ENCODE data around the gene HES1. TPM values are rescaled to one million over a fixed set of nuclear protein-coding genes. Genes with fewer than 3 reads are reported as not detected.
"Not testable (repeated sequence)": the region's sequence is repeated elsewhere in the genome, so short reads cannot be mapped to it uniquely, and the experiment has no call there.

The HES1 gene
- total and polyA plus RNA-seq, 2 donors, result 22.6 to 71.2 TPM

DNA sequence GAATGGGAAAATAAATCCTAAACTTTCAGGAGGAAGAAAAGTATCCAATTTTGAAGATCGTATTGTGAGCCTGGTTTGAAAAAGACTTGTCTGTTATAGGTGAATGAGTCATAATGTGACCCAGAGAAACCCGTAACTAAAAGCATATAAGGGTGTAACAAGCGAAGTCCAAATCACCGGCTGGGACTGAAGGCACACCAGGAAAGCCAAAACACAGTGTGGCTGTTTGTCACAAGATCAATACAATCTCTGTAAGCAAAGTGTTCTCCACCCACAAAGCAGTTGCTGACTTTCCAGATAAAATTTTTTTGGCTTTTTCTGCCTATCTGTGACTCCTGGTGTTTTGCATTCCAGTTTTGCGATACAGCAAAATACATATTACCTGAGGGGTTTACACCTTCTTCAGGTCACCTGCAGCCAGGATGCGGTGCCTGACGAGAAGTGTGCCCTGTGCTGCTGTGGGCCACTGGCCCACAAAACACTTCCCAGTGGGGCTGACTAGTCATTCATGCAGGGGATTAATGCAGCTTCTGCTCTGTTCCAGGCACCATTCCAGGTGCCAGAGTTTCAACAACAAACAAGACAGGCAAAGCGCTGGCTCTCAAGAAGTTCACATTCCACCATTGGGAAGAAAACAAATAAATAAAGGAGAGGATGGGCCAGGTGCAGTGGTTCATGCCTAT lies 14.4 kb downstream of the HES1 start:
- no peaks in the 10 kb centered on the region for H3K4me1 ChIP-seq (ENCODE audit: insufficient read depth)
- H3K27ac ChIP-seq (ENCODE audit: low read depth), result no peak overlapping the region
- 83% methylated on average over 8 of the region's 8 CpGs for WGBS
- no peak overlapping the region for H3K4me3 ChIP-seq (ENCODE audit: low read depth, low read length)
- H3K36me3 ChIP-seq (ENCODE audit: insufficient read depth), result no peaks in the 10 kb centered on the region
- no peak for DNase-seq (ENCODE audit: extremely low spot score)

DNA sequence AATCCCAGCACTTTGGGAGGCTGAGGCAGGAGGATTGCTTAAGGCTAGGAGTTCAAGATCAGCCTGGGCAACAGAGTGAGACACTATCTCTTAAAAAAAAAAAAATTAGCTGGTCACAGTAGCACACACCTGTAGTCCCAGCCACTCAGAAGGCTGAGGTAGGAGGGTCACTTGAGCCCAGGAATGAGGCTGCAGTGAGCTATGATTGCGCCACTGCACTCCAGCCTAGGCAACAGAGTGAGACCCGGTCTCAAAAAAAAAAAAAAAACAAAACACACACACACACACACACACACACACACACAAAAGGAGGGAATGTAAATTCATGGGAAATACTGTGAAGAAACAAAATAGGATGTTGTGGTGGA lies 15.0 kb downstream of the HES1 start:
- DNase-seq (ENCODE audit: extremely low spot score); H3K4me3 ChIP-seq (ENCODE audit: low read depth, low read length); H3K36me3 ChIP-seq (ENCODE audit: insufficient read depth); H3K27ac ChIP-seq (ENCODE audit: low read depth); H3K4me1 ChIP-seq (ENCODE audit: insufficient read depth): not testable (repeated sequence)
- 89% methylated on average over 2 of the region's 2 CpGs for WGBS

DNA sequence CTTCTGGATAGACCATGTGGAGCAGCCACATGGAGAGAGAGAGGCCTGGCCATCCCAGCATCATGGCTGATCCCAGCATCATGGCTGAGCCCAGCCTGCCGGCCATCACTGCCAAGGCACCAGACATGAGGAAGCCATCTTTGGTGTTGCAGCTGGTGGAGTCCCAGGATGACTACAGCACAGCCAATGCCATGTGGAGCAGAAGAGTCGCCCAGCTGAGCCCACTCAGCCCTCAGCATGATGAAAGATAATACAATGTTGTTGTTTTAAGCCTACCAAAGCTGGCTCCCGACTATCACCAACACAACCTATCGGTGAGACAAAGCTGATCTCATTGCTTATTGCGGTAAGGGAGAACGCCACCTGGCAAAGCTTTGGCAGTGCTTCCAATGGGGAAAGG lies 18.4 kb downstream of the HES1 start:
- DNase-seq (ENCODE audit: extremely low spot score), result no peak
- Histone ChIP-seq H3K36me3 (ENCODE audit: insufficient read depth) (no peaks in the 10 kb centered on the region), H3K27ac (ENCODE audit: low read depth) (no peak overlapping the region), H3K4me3 (ENCODE audit: low read depth, low read length) (no peak overlapping the region), H3K4me1 (ENCODE audit: insufficient read depth) (no peaks in the 10 kb centered on the region)
- WGBS, result 97% methylated on average over 6 of the region's 6 CpGs

DNA sequence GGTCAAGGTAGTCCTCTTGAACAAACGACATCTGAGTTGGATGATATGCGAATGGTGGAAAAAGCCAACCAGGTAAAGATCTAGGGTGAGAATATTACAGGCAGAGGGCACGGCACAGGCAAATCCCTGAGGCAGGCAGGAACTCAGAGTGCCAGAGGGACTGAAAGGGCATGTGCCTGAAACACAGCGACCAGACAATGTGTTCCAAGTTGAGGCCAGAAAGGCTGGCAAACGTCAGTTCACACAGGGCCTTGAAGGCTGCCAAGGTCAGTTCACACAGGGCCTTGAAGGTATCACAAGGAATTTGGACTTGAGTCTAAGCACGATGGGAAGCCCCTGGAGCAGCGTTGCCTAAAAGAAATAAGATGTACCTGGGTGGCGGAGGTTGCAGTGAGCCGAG lies 20.1 kb downstream of the HES1 start:
- no peaks in the 10 kb centered on the region for H3K36me3 ChIP-seq (ENCODE audit: insufficient read depth)
- H3K4me3 ChIP-seq (ENCODE audit: low read depth, low read length), result no peak overlapping the region
- DNase-seq (ENCODE audit: extremely low spot score), result no peak
- 86% methylated on average over 9 of the region's 9 CpGs for WGBS
- no peak overlapping the region for H3K27ac ChIP-seq (ENCODE audit: low read depth)
- H3K4me1 ChIP-seq (ENCODE audit: insufficient read depth), result no peaks in the 10 kb centered on the region

DNA sequence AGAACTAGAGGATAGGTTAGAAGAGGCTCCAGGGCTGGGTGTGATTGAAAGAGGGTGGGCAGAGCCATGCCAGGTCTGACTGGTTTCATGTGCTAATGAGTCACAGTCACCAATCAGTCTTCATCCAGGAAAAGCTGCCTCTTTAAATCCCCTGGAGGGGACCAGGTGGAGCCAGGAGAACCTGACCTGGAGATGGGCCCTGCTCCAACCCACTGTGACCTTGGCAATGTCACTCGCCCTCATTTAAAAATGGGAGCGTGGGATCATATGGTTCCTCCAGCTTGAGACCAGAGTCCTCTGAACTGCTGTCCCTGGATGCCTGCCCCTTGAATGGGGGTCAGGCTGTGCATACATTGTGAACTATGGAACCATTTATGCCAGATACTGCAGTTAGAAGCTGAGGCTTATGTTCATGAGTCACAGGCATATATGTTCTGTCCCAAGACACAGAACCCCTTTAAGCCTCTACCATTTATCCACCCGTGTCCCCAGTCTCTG lies 23.0 kb downstream of the HES1 start:
- H3K4me3 ChIP-seq (ENCODE audit: low read depth, low read length), result no peak overlapping the region
- DNase-seq (ENCODE audit: extremely low spot score), result no peak
- H3K27ac ChIP-seq (ENCODE audit: low read depth), result peak overlapping the region; percentile 28
- WGBS, result 90% methylated on average over 3 of the region's 3 CpGs
- H3K36me3 ChIP-seq (ENCODE audit: insufficient read depth), result no peaks in the 10 kb centered on the region
- H3K4me1 ChIP-seq (ENCODE audit: insufficient read depth), result no peaks in the 10 kb centered on the region

DNA sequence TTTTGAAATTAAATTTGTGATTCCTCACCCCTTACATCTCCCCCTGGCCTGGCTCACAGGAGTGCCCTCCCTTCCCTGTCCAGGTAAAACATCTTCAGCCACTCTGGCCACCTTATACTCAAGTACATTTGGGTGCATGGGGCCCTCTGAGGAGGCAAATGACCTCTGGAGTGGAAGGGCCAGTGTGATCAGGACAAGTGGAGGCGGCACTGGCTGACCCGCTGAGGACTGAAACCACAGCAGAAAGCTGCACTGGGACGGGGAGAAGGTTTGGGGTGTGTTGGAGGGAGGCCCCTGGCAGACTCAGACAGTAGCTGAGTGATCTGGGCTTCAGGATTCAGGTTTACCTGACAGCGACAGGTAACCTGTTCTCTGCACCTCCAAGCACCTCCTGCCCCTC lies 24.2 kb downstream of the HES1 start:
- Histone ChIP-seq H3K36me3 (ENCODE audit: insufficient read depth) (no peaks in the 10 kb centered on the region), H3K4me1 (ENCODE audit: insufficient read depth) (no peaks in the 10 kb centered on the region), H3K4me3 (ENCODE audit: low read depth, low read length) (no peak overlapping the region), H3K27ac (ENCODE audit: low read depth) (peak overlapping the region; percentile 33)
- no peak for DNase-seq (ENCODE audit: extremely low spot score)
- 93% methylated on average over 4 of the region's 4 CpGs for WGBS

DNA sequence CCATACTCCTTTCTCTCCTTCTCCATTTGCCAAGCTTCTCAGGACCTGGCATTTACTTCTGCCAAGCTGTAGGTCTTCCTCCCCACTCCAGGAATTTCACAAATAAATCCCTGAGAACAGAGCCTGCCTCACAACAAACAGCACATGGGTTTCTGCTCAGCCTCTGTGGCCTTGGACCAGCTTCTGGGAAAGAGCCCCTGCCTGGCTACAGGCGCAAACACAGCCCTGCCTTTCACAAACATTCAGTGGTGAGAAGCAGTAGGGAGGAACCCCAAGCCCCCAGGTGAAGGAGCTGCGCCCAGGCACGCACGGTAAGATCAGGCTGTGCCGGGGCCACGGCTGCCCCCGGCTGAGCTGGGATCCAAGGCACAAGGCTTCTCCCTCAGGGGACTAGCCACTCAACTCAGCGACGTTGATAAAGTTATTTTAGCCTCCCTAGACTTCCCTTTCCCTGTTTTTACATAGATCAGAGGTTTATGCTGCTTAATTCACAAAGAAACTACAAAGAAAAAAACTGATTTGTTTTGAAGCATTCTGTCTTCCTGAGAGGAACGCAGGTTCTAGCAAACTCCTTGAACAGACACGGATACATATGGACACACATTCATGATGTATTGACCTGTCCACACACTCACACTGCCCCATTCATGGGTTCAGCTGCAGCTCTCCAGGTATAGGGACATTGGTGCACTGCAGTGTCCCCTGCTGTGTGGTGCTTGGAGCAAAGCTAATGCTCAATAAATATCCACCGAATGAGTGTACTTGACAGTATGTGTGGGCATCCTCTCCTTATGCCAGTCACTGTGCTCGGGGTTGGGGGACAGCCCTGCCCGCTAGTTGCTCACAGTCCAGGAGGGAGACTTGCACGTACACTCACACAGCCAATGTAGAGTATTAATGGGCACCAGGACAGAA lies 25.4 kb downstream of the HES1 start:
- no peak overlapping the region for H3K4me3 ChIP-seq (ENCODE audit: low read depth, low read length)
- no peak for DNase-seq (ENCODE audit: extremely low spot score)
- WGBS, result 69% methylated on average over 15 of the region's 15 CpGs
- H3K4me1 ChIP-seq (ENCODE audit: insufficient read depth), result no peaks in the 10 kb centered on the region
- peak overlapping the region; percentile 33 for H3K27ac ChIP-seq (ENCODE audit: low read depth)
- no peaks in the 10 kb centered on the region for H3K36me3 ChIP-seq (ENCODE audit: insufficient read depth)

DNA sequence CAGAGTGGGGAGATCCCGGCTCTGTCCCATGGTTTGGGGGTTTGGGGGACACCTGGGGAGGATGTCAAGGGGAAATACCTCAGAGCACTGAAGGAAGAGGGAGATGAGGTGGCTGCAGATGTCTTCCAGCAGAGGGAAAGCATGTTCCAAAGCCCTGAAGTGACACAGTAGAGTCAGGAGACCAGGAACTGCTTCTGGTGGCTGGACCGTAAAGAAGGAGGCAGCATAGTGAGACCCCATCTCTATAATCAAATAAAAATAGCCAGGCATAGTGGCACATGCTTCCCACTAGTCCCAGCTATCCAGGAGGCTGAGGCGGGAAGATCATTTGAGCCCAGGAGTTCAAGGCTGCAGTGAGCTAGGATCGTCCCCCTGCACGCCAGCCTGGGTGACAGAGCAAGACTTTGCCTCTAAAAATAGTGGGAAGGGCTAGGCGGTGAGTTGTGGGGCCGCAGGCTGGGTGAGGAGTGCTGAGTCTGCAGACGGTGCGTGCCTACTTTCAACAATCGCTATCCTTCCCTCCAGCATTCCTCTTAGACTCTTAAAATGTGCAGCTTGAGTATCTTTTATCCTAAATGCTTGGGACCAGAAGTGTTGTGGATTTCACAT lies 26.2 kb downstream of the HES1 start:
- 74% methylated on average over 10 of the region's 10 CpGs for WGBS
- H3K36me3 ChIP-seq (ENCODE audit: insufficient read depth), result no peaks in the 10 kb centered on the region
- no peaks in the 10 kb centered on the region for H3K4me1 ChIP-seq (ENCODE audit: insufficient read depth)
- no peak overlapping the region for H3K4me3 ChIP-seq (ENCODE audit: low read depth, low read length)
- no peak for DNase-seq (ENCODE audit: extremely low spot score)
- H3K27ac ChIP-seq (ENCODE audit: low read depth), result no peak overlapping the region

DNA sequence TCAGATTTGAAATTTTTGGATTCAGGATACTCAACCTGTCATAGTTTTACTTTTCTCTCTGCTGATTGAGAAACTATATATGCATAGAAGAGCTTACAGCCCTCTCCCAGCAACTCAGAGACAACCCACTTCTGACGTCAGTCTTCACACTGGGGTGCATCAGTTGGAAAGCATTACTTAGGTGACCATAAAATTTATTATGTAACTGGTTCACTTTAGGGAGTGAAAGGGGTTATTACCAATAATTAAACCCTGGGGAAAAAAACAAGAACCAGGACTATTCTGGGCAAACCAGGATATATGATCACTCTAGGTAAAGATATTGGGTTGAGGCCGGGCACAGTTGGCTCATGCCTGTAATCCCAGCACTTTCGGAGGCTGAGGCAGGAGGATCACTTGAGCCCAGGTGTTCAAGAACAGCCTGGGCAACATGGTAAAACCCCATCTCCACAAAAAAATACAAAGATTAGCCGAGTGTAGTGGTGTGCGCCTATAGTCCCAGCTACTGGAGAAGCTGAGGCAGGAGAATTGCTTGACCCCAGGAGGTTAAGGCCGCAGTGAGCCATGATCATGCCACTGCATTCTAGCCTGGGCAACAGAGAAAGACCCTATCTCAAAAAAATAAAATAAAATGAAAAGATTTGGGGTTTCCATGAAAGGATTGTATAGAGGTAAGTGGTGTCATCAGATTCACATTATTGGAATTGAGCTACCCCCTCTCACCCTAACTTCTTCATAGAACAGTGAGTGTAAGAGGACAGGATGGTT lies 27.1 kb downstream of the HES1 start:
- 96% methylated on average over 6 of the region's 6 CpGs for WGBS
- H3K27ac ChIP-seq (ENCODE audit: low read depth), result no peak overlapping the region
- H3K4me1 ChIP-seq (ENCODE audit: insufficient read depth), result no peaks in the 10 kb centered on the region
- no peaks in the 10 kb centered on the region for H3K36me3 ChIP-seq (ENCODE audit: insufficient read depth)
- DNase-seq (ENCODE audit: extremely low spot score), result no peak
- H3K4me3 ChIP-seq (ENCODE audit: low read depth, low read length), result no peak overlapping the region

DNA sequence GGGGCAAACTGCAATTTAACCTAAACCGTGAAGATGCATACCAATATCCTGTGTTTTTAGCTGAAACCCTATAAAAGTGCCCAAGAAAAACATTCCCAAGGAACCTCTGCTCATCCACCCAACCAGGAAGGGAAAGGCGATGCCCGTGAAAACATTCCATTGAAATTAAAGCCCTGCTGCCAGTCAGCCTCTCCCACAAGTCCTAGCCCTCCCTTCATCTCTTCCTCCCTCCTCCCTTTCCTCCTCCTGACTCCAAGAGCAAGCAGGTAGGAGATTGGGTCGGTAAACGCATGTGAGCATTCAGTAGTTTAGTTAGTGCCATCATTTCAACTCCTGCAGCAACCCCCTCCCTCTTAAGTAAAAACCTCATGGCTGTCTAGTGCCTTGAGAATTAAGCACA lies 27.7 kb downstream of the HES1 start:
- H3K36me3 ChIP-seq (ENCODE audit: insufficient read depth), result no peaks in the 10 kb centered on the region
- no peaks in the 10 kb centered on the region for H3K4me1 ChIP-seq (ENCODE audit: insufficient read depth)
- no peak overlapping the region for H3K4me3 ChIP-seq (ENCODE audit: low read depth, low read length)
- H3K27ac ChIP-seq (ENCODE audit: low read depth), result no peak overlapping the region
- 70% methylated on average over 5 of the region's 5 CpGs for WGBS
- DNase-seq (ENCODE audit: extremely low spot score), result no peak

DNA sequence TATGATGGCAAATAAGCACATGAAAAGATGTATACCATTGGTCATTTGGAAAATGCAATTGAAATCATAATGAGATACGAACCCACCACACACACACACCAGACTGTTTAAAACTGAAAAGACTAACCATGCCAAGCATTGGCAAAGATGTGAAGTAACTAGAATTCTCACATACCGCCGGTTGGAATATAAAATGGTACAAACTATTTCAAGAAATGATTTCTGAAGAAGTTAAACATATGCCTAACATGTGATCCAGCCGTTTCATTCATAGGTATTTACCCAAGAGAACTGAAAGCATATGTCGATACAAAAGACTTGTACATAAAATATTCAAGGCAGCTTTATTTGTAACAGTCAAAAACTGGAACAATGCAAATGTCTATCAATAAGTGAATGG lies 28.9 kb downstream of the HES1 start:
- DNase-seq (ENCODE audit: extremely low spot score), result no peak
- Histone ChIP-seq H3K4me3 (ENCODE audit: low read depth, low read length) (no peak overlapping the region), H3K4me1 (ENCODE audit: insufficient read depth) (no peaks in the 10 kb centered on the region), H3K27ac (ENCODE audit: low read depth) (no peak overlapping the region), H3K36me3 (ENCODE audit: insufficient read depth) (no peaks in the 10 kb centered on the region)
- 92% methylated on average over 5 of the region's 5 CpGs for WGBS

DNA sequence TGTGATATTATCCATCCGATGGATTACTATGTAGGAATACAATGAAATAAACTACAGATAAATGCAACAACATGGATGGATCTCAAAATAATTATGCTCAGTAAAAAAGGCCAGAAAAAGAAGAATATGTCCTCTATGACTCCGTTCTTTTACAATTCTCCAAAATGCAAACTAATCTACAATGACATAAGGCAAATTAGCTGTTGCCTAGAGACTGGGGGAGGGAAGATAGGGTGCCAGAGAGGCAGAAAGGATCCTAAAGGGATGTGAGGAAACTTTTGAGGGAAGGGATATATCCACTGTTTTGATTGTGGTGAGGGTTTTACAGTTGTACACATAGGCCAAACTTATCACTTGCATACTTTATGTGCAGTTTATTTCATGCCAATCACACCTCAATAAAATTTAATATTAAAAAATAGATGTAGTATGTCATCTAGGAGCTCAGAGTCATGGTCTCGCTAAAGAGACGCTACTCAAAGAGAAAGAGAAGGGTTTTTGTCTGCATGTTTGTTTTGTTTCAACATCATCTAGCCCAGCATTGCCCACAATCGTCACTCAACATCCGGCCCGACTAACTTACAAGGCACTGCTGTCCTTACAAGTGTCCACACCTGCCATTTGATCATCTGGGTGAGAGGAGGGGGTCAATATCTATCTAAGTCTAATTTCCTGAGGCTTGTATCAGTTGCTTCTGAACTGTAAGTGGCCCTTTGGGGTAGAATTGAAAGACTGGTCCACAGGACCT lies 29.5 kb downstream of the HES1 start:
- 86% methylated on average over 7 of the region's 7 CpGs for WGBS
- DNase-seq (ENCODE audit: extremely low spot score), result no peak

More for the DNA sequence above, 29.5 kb downstream of the HES1 start:
- no peaks in the 10 kb centered on the region for H3K36me3 ChIP-seq (ENCODE audit: insufficient read depth)
- no peaks in the 10 kb centered on the region for H3K4me1 ChIP-seq (ENCODE audit: insufficient read depth)
- no peak overlapping the region for H3K27ac ChIP-seq (ENCODE audit: low read depth)
- H3K4me3 ChIP-seq (ENCODE audit: low read depth, low read length), result no peak overlapping the region

Measured in urinary bladder (tissue), 4 donors.